MM.1S (cell line): Measurements from ENCODE around the gene SLC24A1.

ENCODE experiments used
- DNase-seq: peaks from one replicate; pipeline ENCODE4 v3.0.0-alpha.2; 2015
- H2AFZ ChIP-seq: fragments of 300-600 bp; sonication (generic); 2 replicates; pipeline ENCODE4 v1.6.0; 2016; ENCODE audit warnings: antibody characterized with exemption, low read length
- H3F3A ChIP-seq: fragments of 300-600 bp; sonication (generic); 2 replicates; pipeline ENCODE4 v1.6.1; 2016; ENCODE audit warnings: mild to moderate bottlenecking, antibody characterized with exemption, low read length, moderate library complexity, mixed read lengths; ENCODE audit not compliant: insufficient read depth
- H3K27ac ChIP-seq: fragments of 300-600 bp; sonication (generic); 2 replicates; pipeline ENCODE4 v1.5.1; 2016; ENCODE audit warnings: mild to moderate bottlenecking, low read length
- H3K27me3 ChIP-seq: fragments of 300-600 bp; sonication (generic); replicated peaks from 2 replicates; pipeline ENCODE4 v1.6.0; 2016; ENCODE audit warnings: low read length; ENCODE audit not compliant: insufficient read depth
- H3K36me3 ChIP-seq: fragments of 300-600 bp; sonication (generic); replicated peaks from 2 replicates; pipeline ENCODE4 v1.6.1; 2016; ENCODE audit warnings: mild to moderate bottlenecking, low read length, mixed read lengths; ENCODE audit not compliant: insufficient read depth
- H3K4me1 ChIP-seq: fragments of 300-600 bp; sonication (generic); 2 replicates; pipeline ENCODE4 v1.6.1; 2016; ENCODE audit warnings: low read length, mixed read lengths
- H3K4me2 ChIP-seq: fragments of 300-600 bp; sonication (generic); 2 replicates; pipeline ENCODE4 v1.6.0; 2016; ENCODE audit warnings: low read depth, low read length
- H3K4me3 ChIP-seq: fragments of 300-600 bp; sonication (generic); 2 replicates; pipeline ENCODE4 v1.5.1; 2016; ENCODE audit warnings: low read length, mixed read lengths
- H3K79me2 ChIP-seq: fragments of 300-600 bp; sonication (generic); 2 replicates; pipeline ENCODE4 v1.6.1; 2016; ENCODE audit warnings: mixed run types, low read length, mixed read lengths
- H3K9ac ChIP-seq: fragments of 300-600 bp; sonication (generic); 2 replicates; pipeline ENCODE4 v1.6.1; 2016; ENCODE audit warnings: low read length, mixed read lengths
- H3K9me2 ChIP-seq: fragments of 300-600 bp; sonication (generic); replicated peaks from 2 replicates; pipeline ENCODE4 v1.6.1; 2016; ENCODE audit warnings: mild to moderate bottlenecking, low read length, mixed read lengths; ENCODE audit not compliant: insufficient read depth
- H3K9me3 ChIP-seq: fragments of 300-600 bp; sonication (generic); replicated peaks from 2 replicates; pipeline ENCODE4 v1.6.1; 2016; ENCODE audit warnings: mild to moderate bottlenecking, low read length, mixed read lengths; ENCODE audit not compliant: insufficient read depth
- H4K20me1 ChIP-seq: fragments of 300-600 bp; sonication (generic); 2 replicates; pipeline ENCODE4 v1.6.1; 2016; ENCODE audit warnings: mild to moderate bottlenecking, low read length, moderate library complexity, mixed read lengths; ENCODE audit not compliant: insufficient read depth
- CTCF ChIP-seq: fragments of 300-600 bp; sonication (generic); IDR thresholded peaks from 2 replicates; pipeline ENCODE4 v1.5.1; 2016; ENCODE audit warnings: antibody characterized with exemption, low read length, mixed read lengths
- EZH2 ChIP-seq: fragments of 300-600 bp; sonication (generic); optimal IDR thresholded peaks from 2 replicates; pipeline ENCODE3; 2017; ENCODE audit warnings: low read depth, mild to moderate bottlenecking, antibody characterized with exemption, low read length, mixed read lengths
- EZH2phosphoT487 ChIP-seq: fragments of 300-600 bp; sonication (generic); IDR thresholded peaks from 2 replicates; pipeline ENCODE4 v1.6.1; 2018; ENCODE audit warnings: antibody characterized with exemption, low read length

SLC24A1 gene

DNA sequence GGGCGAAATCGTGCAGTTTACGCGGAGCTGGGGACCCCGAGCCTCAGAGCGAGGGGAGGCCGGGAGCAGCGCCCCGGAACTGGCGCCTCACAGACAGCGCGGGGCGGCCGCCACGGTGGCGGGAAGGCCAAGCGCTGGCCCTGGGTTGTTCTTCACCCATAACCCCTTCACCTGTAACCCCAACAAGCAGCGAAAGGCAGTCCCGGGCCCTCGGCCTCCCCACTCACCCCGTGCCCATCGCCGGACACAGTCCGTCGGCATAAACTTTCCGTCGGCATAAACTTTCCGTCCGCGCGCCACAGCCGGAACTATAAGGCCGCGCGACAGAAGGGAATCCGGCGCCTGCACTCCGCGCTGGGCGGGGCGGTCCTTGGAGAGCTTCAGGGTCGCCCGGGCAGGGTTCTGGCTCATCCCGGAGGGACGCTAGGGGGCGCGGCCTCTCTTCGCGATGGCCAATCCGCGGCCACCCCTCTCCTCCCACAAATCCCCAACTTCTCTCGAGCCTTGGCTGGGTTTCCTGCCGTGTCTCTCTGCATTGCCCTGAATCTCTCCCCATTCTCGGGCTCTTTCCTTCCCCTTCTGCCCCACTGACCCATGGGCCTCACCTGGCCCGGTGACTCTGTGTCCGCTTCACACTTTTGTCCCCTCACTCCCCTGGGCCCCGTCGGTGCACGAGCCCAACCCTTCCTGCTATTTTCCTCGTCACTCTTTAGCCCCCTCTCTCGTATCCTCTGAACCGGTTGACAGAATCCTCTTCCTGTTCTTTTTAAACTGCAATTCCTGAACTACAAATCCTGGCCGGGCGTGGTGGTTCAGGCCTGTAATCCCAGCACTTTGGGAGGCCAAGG is 10.6 kb upstream of the SLC24A1 start, which contains the start of gene INTS14:
TSS of gene INTS14 (minus strand) at position 261 of the 848 bp plus-strand sequence. CDS start 3,751 bp downstream, outside the sequence.
- Histone ChIP-seq H3K79me2 (peaks cover 42% of the 10 kb centered on the region), H3K27me3 (no peaks in the 10 kb centered on the region), H4K20me1 (no peaks in the 10 kb centered on the region), H2AFZ (peak within 1 kb of the TSS; percentile 96), H3K4me2 (peak within 1 kb of the TSS; percentile 63), H3K4me1 (0 out of 2 replicates have a peak, but pooled peaks cover 2% of the 10 kb centered on the region), H3K9me3 (no peaks in the 10 kb centered on the region), H3K36me3 (no peaks in the 10 kb centered on the region), H3F3A (no peaks in the 10 kb centered on the region), H3K9me2 (no peaks in the 10 kb centered on the region), H3K4me3 (peak within 1 kb of the TSS; percentile 79), H3K27ac (peak within 1 kb of the TSS; percentile 57; the same call in 1 of the 2 replicates), H3K9ac (peak within 1 kb of the TSS; percentile 81)
- DNase-seq = peak; percentile 95
- TF ChIP-seq EZH2 (no peak), CTCF (peak; percentile 63)

DNA sequence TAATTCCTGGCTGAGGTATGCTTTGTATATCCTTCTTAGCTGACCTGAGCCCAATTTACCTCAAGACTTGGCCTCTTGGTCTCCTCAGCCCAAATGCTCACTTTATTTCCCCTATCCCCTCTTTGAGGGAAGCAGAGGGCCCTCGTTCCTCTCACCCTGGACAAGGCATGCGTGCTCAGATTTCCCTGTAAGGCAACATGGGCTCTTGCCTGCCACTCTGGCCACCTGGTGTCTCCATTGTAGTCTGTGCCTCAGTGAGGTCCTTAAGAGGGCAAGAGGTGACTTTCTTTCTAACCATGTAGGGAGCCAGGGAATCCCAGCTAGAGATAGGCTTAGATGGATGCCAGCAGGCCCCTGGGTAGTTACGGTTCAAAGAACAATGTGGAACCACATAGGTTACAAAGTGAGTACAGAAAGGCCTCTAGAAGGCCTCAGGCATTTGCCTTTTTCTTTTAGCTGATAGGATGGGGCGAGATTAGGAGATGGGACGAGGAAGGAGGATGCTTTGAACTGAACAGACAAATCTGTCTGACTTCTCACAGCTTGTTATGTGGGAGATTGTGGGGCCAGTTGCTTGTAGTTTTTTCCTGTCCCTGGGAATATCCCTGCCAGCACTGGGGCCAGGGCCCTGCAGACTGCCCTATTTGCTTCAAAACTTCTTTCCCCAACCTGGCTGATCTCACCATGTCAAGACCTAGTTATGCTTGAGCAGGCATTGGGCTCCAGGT is 9.7 kb upstream of the SLC24A1 start:
- Histone ChIP-seq H3K79me2 (peaks cover 34% of the 10 kb centered on the region), H2AFZ (peak overlapping the region; percentile 96), H3K4me2 (peak overlapping the region; percentile 63; the same call in 1 of the 2 replicates), H3K27ac (no peak overlapping the region), H3K9me3 (no peaks in the 10 kb centered on the region), H3K36me3 (no peaks in the 10 kb centered on the region), H3F3A (no peaks in the 10 kb centered on the region), H3K4me1 (0 out of 2 replicates have a peak, but pooled peaks cover 2% of the 10 kb centered on the region), H3K9ac (peak overlapping the region; percentile 81; the same call in 1 of the 2 replicates), H4K20me1 (no peaks in the 10 kb centered on the region), H3K4me3 (peak overlapping the region; percentile 79), H3K9me2 (no peaks in the 10 kb centered on the region), H3K27me3 (no peaks in the 10 kb centered on the region)
- DNase-seq = no peak
- no peak for TF ChIP-seq EZH2
- TF ChIP-seq EZH2phosphoT487 = no peak
- TF ChIP-seq CTCF = no peak

GRCh38 chr15:65612616-65612946 is 9.2 kb upstream of the SLC24A1 start:
- Histone ChIP-seq H2AFZ (no peak overlapping the region), H3K9me2 (no peaks in the 10 kb centered on the region), H3K36me3 (no peaks in the 10 kb centered on the region), H3K4me2 (no peak overlapping the region), H3K9ac (no peak overlapping the region), H3K27ac (no peak overlapping the region), H3K4me3 (no peak overlapping the region), H3F3A (no peaks in the 10 kb centered on the region), H4K20me1 (no peaks in the 10 kb centered on the region), H3K79me2 (peaks cover 29% of the 10 kb centered on the region), H3K9me3 (no peaks in the 10 kb centered on the region), H3K27me3 (no peaks in the 10 kb centered on the region), H3K4me1 (0 out of 2 replicates have a peak, but pooled peaks cover 2% of the 10 kb centered on the region)
- DNase-seq = no peak
- TF ChIP-seq EZH2 (no peak), EZH2phosphoT487 (no peak), CTCF (no peak)
